ENCODE measurements around the gene SLC38A10. TPM values are rescaled to one million over a fixed set of nuclear protein-coding genes. Genes with fewer than 3 reads are reported as not detected.

SLC38A10 gene
- total and polyA plus RNA-seq, 2 of the 13 experiments (the other 11 are each of a cell fraction or from before 2014, with no cell fraction given) = 23.4 to 55.8 TPM

DNA sequence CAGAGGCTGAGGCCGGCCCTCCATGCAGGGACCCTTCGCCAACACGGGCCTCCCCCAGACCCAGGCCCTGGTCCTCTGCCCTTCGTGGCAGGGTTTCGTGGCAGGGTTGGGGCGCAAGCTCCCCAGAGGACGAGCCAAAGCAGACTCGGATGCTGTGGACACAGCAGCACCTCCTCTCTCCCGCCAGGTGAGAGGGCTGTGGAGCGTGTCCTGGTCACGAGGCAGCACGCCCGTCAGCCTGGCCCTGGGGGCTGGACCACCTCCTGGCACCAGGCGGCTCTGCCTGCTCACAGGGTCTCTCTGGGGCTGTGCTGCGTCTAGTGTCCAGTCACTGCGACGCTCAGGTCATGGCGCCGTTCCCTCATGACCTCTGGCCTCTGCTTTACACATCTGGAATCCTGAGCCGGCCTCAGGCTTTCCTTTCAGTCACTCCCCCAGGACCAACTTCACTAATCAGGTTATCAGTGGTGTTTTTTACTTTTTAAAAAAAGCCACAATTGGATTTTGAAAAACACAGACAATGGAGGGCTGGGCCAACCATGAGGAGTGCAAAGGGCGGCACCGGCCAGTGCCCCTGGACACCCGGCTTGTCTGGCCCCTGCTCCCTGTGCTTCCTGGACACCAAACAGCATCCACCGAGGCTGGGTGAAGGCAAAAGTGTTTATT is 50.6 kb downstream of the SLC38A10 start (continued):
- TF ChIP-seq, protein P1, sequence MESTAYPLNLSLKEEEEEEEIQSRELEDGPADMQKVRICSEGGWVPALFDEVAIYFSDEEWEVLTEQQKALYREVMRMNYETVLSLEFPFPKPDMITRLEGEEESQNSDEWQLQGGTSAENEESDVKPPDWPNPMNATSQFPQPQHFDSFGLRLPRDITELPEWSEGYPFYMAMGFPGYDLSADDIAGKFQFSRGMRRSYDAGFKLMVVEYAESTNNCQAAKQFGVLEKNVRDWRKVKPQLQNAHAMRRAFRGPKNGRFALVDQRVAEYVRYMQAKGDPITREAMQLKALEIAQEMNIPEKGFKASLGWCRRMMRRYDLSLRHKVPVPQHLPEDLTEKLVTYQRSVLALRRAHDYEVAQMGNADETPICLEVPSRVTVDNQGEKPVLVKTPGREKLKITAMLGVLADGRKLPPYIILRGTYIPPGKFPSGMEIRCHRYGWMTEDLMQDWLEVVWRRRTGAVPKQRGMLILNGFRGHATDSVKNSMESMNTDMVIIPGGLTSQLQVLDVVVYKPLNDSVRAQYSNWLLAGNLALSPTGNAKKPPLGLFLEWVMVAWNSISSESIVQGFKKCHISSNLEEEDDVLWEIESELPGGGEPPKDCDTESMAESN (CRISPR knock-in tag; conservative IDR thresholded peaks at IDR 0.05) = peak; percentile 56; the same call in 1 of the 2 replicates
- TF ChIP-seq, protein P2, sequence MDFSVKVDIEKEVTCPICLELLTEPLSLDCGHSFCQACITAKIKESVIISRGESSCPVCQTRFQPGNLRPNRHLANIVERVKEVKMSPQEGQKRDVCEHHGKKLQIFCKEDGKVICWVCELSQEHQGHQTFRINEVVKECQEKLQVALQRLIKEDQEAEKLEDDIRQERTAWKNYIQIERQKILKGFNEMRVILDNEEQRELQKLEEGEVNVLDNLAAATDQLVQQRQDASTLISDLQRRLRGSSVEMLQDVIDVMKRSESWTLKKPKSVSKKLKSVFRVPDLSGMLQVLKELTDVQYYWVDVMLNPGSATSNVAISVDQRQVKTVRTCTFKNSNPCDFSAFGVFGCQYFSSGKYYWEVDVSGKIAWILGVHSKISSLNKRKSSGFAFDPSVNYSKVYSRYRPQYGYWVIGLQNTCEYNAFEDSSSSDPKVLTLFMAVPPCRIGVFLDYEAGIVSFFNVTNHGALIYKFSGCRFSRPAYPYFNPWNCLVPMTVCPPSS (IDR thresholded peaks at IDR 0.05) = no peak
- TF ChIP-seq HMG20B (CRISPR knock-in tag; conservative IDR thresholded peaks at IDR 0.05) = no peak
- TF ChIP-seq YEATS2 (CRISPR knock-in tag; IDR thresholded peaks at IDR 0.05; ENCODE audit: borderline replicate concordance) = 0 out of 2 replicates have a peak, but pooled peaks have one; percentile 4
- TF ChIP-seq TBX3 (IDR thresholded peaks at IDR 0.05; ENCODE audit: borderline replicate concordance) = no peak
- TF ChIP-seq, protein P3, sequence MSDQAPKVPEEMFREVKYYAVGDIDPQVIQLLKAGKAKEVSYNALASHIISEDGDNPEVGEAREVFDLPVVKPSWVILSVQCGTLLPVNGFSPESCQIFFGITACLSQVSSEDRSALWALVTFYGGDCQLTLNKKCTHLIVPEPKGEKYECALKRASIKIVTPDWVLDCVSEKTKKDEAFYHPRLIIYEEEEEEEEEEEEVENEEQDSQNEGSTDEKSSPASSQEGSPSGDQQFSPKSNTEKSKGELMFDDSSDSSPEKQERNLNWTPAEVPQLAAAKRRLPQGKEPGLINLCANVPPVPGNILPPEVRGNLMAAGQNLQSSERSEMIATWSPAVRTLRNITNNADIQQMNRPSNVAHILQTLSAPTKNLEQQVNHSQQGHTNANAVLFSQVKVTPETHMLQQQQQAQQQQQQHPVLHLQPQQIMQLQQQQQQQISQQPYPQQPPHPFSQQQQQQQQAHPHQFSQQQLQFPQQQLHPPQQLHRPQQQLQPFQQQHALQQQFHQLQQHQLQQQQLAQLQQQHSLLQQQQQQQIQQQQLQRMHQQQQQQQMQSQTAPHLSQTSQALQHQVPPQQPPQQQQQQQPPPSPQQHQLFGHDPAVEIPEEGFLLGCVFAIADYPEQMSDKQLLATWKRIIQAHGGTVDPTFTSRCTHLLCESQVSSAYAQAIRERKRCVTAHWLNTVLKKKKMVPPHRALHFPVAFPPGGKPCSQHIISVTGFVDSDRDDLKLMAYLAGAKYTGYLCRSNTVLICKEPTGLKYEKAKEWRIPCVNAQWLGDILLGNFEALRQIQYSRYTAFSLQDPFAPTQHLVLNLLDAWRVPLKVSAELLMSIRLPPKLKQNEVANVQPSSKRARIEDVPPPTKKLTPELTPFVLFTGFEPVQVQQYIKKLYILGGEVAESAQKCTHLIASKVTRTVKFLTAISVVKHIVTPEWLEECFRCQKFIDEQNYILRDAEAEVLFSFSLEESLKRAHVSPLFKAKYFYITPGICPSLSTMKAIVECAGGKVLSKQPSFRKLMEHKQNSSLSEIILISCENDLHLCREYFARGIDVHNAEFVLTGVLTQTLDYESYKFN (CRISPR knock-in tag; conservative IDR thresholded peaks at IDR 0.05) = no peak
- no peak for TF ChIP-seq KMT2B (CRISPR knock-in tag; IDR thresholded peaks at IDR 0.05)
- TF ChIP-seq POLR2AphosphoS2 (IDR thresholded peaks at IDR 0.05; ENCODE audit: low read depth, low read length) = no peak
- no peak for TF ChIP-seq RXRB (CRISPR knock-in tag; IDR thresholded peaks at IDR 0.05; ENCODE audit: borderline replicate concordance)
- no peak for TF ChIP-seq TRIM24 (CRISPR knock-in tag; IDR thresholded peaks at IDR 0.05)
- TF ChIP-seq SP4 (CRISPR knock-in tag; IDR thresholded peaks at IDR 0.05) = peak; percentile 70
- TF ChIP-seq, protein P4, sequence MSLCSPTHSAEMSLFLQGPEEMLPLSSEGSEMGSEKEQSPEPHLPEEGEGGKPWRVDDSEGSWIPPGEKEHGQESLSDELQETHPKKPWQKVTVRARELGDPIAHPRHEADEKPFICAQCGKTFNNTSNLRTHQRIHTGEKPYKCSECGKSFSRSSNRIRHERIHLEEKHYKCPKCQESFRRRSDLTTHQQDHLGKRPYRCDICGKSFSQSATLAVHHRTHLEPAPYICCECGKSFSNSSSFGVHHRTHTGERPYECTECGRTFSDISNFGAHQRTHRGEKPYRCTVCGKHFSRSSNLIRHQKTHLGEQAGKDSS (CRISPR knock-in tag; IDR thresholded peaks at IDR 0.05; ENCODE audit: borderline replicate concordance, low read depth) = no peak
- no peak for TF ChIP-seq ARNTL (CRISPR knock-in tag; IDR thresholded peaks at IDR 0.05)
- TF ChIP-seq, protein P5, sequence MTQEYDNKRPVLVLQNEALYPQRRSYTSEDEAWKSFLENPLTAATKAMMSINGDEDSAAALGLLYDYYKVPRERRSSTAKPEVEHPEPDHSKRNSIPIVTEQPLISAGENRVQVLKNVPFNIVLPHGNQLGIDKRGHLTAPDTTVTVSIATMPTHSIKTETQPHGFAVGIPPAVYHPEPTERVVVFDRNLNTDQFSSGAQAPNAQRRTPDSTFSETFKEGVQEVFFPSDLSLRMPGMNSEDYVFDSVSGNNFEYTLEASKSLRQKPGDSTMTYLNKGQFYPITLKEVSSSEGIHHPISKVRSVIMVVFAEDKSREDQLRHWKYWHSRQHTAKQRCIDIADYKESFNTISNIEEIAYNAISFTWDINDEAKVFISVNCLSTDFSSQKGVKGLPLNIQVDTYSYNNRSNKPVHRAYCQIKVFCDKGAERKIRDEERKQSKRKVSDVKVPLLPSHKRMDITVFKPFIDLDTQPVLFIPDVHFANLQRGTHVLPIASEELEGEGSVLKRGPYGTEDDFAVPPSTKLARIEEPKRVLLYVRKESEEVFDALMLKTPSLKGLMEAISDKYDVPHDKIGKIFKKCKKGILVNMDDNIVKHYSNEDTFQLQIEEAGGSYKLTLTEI (CRISPR knock-in tag; conservative IDR thresholded peaks at IDR 0.05) = no peak
- TF ChIP-seq MZF1 (CRISPR knock-in tag; IDR thresholded peaks at IDR 0.05; ENCODE audit: borderline replicate concordance) = no peak
- TF ChIP-seq ZNF546 (CRISPR knock-in tag; conservative IDR thresholded peaks at IDR 0.05) = no peak
- TF ChIP-seq IKZF1 (IDR thresholded peaks at IDR 0.05) = no peak
- TF ChIP-seq ZNF335 (CRISPR knock-in tag; IDR thresholded peaks at IDR 0.05) = no peak
- TF ChIP-seq ZNF839 (CRISPR knock-in tag; IDR thresholded peaks at IDR 0.05; ENCODE audit: borderline replicate concordance) = no peak

Data from HepG2 (cell line).